ENCODE data around the gene PCDH18. TPM values are rescaled to one million over a fixed set of nuclear protein-coding genes. Genes with fewer than 3 reads are reported as not detected.
"Not testable (repeated sequence)": the region's sequence is repeated elsewhere in the genome, so short reads cannot be mapped to it uniquely, and the experiment has no call there.

The PCDH18 gene
- total RNA-seq, 4 donors from 2014 or later, result 4.4 to 18.3 (median 7.2) TPM

- H3K4me3 ChIP-seq (ENCODE audit: low read depth, poor library complexity, severe bottlenecking), result no peak overlapping the region
- no peak for DNase-seq (ENCODE audit: low spot score in 2 of 2)
- TF ChIP-seq, protein P1, sequence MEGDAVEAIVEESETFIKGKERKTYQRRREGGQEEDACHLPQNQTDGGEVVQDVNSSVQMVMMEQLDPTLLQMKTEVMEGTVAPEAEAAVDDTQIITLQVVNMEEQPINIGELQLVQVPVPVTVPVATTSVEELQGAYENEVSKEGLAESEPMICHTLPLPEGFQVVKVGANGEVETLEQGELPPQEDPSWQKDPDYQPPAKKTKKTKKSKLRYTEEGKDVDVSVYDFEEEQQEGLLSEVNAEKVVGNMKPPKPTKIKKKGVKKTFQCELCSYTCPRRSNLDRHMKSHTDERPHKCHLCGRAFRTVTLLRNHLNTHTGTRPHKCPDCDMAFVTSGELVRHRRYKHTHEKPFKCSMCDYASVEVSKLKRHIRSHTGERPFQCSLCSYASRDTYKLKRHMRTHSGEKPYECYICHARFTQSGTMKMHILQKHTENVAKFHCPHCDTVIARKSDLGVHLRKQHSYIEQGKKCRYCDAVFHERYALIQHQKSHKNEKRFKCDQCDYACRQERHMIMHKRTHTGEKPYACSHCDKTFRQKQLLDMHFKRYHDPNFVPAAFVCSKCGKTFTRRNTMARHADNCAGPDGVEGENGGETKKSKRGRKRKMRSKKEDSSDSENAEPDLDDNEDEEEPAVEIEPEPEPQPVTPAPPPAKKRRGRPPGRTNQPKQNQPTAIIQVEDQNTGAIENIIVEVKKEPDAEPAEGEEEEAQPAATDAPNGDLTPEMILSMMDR (IDR thresholded peaks at IDR 0.05), result no peak
- TF ChIP-seq POLR2A (IDR thresholded peaks at IDR 0.05), result no peak
- intact Hi-C loops (cut with DNase I; ENCODE audit: low total_unique reads), result no loop called here
Measured at GRCh38 chr4:137526681-137527080, 5.6 kb downstream of the PCDH18 start.

GRCh38 chr4:137524725-137525369, 7.4 kb downstream of the PCDH18 start:
- no peak overlapping the region for H3K4me3 ChIP-seq (ENCODE audit: low read depth, poor library complexity, severe bottlenecking)
- TF ChIP-seq POLR2A (IDR thresholded peaks at IDR 0.05), result no peak
- TF ChIP-seq, protein P1 (IDR thresholded peaks at IDR 0.05), result no peak
- WGBS, 2 donors, result 22 to 24% methylated on average over 4 of the region's 4 CpGs
- intact Hi-C loops (cut with DNase I; ENCODE audit: low total_unique reads), result no loop called here
- no peak for DNase-seq (ENCODE audit: low spot score in 2 of 2)

DNA sequence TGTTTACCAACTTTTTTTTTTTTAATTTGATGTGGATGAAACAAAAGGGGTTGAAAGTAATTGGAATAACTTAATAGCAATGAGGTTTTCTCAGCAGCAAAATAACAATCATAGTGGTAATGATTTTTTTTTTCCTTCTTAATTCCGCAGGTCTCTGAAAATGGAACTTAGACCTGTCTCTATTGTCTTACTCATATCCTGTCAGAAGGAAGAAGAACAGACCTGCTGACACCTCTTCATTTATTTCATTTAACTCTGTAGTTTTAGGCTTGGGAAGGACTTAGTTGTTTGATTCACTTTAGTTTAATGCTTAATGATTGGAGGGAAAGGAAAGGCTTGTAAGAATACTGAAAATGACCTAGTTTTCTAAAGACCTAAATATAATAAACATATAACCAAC, 9.0 kb downstream of the PCDH18 start:
- 74 to 86% methylated on average over 1 of the region's 1 CpG for WGBS, 2 donors
- TF ChIP-seq, protein P1 (IDR thresholded peaks at IDR 0.05), result no peak
- no peak for TF ChIP-seq POLR2A (IDR thresholded peaks at IDR 0.05)
- no peak overlapping the region for H3K4me3 ChIP-seq (ENCODE audit: low read depth, poor library complexity, severe bottlenecking)
- no peak for DNase-seq (ENCODE audit: low spot score in 2 of 2)
- intact Hi-C loops (cut with DNase I; ENCODE audit: low total_unique reads), result no loop called here

GRCh38 chr4:137521053-137521452, 11.2 kb downstream of the PCDH18 start:
- no peak overlapping the region for H3K4me3 ChIP-seq (ENCODE audit: low read depth, poor library complexity, severe bottlenecking)
- intact Hi-C loops (cut with DNase I; ENCODE audit: low total_unique reads), result no loop called here
- TF ChIP-seq POLR2A (IDR thresholded peaks at IDR 0.05), result no peak
- TF ChIP-seq, protein P1 (IDR thresholded peaks at IDR 0.05), result no peak
- DNase-seq (ENCODE audit: low spot score in 2 of 2), result no peak
- WGBS, 2 donors, result 93 to 94% methylated on average over 9 of the region's 9 CpGs

GRCh38 chr4:137519406-137519805, 12.9 kb downstream of the PCDH18 start:
- intact Hi-C loops (cut with DNase I; ENCODE audit: low total_unique reads), result no loop called here
- no peak for TF ChIP-seq POLR2A (IDR thresholded peaks at IDR 0.05)
- TF ChIP-seq, protein P1 (IDR thresholded peaks at IDR 0.05), result no peak
- no peak overlapping the region for H3K4me3 ChIP-seq (ENCODE audit: low read depth, poor library complexity, severe bottlenecking)
- WGBS, 2 donors, result 44 to 49% methylated on average over 2 of the region's 2 CpGs
- no peak for DNase-seq (ENCODE audit: low spot score in 2 of 2)

DNA sequence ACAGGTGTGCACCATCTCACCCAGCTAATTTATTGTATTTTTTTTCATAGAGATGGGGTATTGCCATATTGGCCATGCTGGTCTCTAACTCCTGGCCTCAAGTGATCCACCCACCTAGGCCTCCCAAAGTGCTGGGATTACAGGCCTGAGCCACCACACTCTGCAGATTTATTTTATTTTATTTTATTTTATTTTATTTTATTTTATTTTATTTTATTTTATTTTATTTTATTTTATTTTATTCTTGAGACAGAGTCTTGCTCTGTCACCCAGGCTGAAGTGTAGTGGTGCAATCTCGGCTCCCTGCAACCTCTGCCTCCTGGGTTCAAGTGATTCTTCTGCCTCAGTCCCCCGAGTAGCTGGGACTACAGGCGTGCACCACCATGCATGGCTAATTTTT, 15.0 kb downstream of the PCDH18 start:
- WGBS, 2 donors, result 94 to 98% methylated on average over 3 of the region's 3 CpGs
- H3K4me3 ChIP-seq (ENCODE audit: low read depth, poor library complexity, severe bottlenecking); DNase-seq (ENCODE audit: low spot score in 2 of 2); intact Hi-C loops (cut with DNase I; ENCODE audit: low total_unique reads): not testable (repeated sequence)
